NCI-H2081 treated with DMSO at 0.1 percent for 48 hours (cell line): Measurements from ENCODE around the gene CXCR6.
"Not testable (repeated sequence)": the region's sequence is repeated elsewhere in the genome, so short reads cannot be mapped to it uniquely, and the experiment has no call there.

Experiments used
- DNase-seq: peaks from one replicate; lab custom pipeline; 2025; lab: John Stamatoyannopoulos, UW

Gene CXCR6

DNA sequence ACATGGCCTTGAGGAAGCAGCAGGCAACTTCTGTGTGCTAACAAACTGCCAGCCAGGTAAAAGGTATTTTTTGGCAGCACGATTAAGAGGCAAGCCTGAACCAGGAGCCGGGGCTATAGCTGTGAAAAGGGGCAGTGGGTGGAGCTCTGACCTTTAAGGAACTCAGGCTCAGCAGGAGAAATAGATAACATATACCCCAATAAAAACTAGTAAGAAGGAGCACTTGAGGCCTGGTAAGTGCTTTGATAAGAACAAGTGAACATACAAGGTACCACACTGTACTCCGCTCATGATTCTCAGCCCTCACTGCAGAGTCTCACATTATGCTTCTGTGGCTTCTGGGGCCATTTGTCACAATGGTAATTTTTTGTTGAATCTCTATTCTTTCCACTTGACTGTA lies 46.9 kb downstream of the CXCR6 start:
- no peak for DNase-seq

DNA sequence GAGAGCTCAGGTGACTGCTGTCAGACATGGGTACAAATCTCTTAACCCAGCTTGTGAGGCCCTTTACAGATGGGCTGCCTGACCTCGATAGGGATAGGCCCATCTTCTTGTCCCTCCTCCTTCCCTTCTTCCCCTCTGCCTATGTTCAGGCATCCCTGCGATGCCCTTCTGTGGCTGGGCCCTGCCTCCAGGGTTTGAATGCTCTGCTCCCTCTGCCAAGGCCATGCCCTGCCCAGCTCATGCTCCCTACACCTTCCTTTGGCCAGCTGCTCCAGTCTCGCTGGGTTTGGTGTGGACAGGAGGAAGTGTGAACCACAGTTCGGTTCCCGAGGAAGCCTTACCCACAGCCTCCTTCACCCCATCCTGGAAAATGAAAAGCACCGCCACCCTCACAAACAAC lies 48.1 kb downstream of the CXCR6 start:
- no peak for DNase-seq

DNA sequence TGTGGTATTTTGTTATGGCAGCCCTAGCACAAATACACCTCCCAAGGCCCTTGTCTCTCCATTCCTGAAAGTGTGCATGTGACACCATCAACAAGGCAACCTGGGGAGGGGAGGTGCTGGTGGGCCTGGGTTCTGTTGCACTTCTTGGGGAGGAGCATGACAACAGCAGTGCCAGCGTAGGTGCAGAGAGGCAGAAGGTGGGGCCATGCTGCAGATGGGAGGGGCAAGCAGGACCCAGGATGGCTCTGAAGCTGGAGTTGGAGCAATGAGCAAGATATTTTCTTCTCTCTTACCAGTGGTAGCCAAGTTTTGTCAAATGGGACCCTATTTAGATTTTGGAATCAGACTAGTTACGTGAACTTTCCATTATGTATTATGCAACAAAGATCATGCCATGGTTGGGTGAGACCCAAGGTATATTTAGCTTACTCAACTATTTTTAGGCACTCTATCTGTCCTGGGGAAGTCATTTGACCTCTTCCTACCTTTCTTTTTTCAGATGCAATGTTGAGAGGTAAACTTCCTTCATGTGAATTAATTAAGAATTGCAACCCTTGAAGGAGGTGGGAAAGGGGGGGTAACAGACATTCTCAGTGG lies 49.0 kb downstream of the CXCR6 start:
- DNase-seq = no peak

DNA sequence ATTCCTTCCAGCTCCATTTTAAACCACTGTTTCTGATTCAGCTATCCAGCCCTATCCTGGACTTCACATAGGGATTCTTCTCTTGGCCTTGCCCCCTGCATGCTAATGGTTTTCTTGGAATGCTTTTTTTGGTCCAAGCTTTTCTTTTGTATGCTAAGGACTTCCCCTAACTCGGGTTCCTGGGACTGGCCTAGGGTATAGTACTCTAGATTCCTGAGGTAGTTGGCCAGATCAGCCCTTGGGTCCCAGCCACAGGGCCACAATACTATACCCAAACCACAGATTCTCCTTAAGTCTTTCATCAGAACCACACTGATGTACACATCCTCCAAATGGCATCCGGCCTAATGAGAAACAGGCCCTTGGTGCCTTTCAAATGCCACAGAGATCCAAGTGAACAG lies 49.6 kb downstream of the CXCR6 start:
- no peak for DNase-seq

DNA sequence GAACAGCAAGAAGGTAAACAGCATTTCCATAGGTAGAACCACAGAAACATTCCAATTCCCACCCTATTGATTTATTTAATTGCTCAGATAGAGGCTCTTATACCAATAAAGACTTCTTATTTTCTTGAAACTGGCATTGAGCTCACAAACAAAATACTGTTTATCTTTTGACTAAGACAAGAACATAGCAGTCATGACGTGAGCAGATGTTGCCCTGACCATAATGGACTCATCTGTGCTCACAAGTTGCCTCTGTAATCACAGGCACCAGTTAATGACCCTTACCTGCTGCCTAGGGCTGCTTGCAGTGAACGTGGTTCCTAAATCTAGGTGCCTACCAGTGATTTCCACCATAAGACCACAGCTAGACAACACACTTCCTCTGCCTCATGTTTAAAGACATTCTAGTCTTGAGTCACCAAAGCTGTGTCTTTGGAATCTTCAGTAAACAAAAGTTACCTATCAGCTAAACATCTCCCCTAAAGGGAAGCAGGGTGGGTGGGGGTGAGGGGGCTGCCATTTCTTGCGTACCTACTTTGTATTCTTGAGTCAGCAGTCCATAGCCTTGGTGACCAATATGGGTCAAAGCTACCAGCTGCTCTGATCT lies 50.3 kb downstream of the CXCR6 start:
- no peak for DNase-seq

DNA sequence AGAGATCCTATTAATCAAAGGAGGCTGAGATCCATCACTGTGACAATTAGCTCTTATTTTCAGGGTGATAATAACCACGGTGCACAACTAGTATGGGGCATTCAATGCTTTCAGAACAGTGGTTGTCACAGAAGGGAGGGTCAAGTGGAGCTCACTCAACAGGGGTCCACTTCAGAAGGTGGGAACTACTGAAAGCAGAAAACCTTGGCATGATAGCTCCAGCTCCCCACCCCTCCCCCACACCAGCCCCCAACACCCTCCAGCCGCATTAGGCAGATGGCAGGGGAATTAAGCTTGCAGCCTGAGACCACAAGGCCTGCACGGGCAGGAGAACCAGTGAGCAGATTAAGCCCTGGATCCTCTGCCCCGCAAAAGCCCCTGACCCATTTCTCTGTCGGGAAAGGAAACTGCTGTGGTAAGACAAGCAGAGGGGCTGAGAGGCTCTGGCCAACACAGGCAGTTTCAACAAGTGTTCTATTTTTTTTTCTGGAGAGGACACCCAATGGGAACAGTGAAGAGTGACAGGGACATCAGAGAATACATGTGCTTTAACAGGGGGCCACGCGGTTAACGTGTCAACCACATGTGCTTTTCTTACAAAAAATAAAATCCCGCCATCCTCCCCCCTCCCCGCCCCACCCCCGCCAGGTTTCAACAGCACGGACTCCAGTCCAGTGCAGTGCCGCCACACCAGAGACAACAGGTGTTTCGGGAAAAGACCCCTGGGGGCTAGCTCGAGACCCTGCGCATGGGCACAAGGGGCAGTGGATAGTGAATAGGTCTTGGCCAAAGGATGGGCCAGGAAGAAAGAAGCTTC lies 51.4 kb downstream of the CXCR6 start:
- DNase-seq = no peak

DNA sequence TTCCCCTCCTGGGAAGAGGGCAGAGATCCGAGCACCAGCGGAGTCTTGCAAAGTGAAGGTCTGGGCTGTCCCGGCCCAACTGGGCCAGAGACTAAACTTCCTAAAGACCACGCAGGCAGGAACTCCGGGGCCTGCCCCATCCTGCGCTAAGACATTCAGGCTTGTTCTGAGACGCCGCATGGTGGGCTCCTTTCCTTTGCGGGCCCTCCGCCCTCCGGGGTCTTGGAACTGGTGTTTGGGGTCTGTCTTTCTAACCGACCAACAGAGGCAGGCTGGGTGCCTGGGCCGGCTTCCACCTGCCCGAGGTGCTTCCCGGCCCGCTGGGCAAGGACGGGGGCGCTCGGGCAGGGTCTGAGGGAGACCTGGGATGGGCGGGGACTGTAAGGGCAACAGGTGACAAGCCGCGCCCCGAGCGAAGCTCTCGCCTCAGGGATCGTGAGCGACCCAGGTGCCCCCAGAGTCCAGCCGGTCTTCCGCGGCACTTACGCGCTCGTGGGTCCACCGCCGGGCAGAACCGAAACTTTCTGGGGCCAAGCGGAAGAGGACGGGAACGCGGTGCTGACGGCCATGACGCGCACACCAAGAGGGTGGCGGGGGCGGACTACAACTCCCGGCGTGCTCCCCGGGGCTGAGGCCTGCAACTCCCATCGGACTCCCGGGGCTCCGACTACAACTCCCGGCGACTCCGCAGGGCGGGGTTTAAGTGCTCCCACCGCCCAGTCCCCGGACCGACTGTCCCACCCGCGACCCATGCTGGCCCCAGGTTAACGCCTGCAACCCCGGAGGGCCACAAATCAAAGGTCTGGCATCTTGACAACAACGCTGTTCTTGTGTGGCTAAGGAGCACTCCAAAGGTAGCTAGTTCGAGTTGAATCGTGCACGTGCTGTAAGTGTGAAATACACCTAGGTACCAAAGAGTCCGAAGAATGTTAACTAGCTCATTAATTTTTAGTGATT lies 52.2 kb downstream of the CXCR6 start, which contains the start of gene FYCO1:
Gene FYCO1, minus strand, starts transcription at position 589 of the 957 bp plus-strand sequence. CDS start 10,914 bp downstream, outside the sequence.
- peak; percentile 12 for DNase-seq

DNA sequence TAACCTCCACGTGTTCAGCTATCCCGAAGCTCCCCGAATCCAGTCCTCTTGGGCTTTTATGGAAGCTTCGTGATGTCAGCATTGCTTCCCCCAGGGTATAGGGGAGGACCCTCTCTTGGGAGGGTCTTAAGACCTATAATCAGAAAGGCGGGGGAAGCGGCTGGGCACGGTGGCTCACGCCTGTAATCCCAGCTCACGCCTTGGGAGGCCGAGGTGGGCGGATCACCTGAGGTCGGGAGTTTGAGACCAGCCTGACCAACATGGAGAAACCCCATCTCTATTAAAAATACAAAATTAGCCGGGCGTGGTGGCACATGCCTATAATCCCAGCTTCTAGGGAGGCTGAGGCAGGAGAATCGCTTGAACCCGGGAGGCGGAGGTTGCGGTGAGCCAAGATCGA lies 54.2 kb downstream of the CXCR6 start:
- not testable (repeated sequence) for DNase-seq

DNA sequence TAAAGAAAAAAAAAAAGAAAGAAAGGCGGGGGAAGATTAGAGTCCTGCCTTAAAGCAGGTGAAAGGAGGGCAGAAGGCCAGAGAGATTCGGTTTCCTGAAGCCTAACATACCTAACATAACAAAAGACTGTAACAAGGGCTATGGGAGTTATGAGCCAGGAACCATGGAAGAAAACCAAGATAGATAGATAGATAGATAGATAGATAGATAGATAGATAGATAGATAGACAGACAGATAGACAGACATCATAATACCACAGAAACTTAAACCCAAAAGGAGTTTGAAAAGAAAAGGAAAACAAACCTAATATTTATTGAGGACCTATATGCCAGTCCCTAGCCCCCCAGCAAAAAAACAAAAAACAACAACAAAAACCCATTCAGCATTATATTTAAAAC lies 54.7 kb downstream of the CXCR6 start:
- no peak for DNase-seq
